M059J (cell line): ENCODE data around the gene OR52B6. TPM values are rescaled to one million over a fixed set of nuclear protein-coding genes. Genes with fewer than 3 reads are reported as not detected.

Experiments used
- total RNA-seq: library from RNA; depleted of rRNA; stranded (reverse); fragments of >200 nt; shearing (Covaris generic); gene quantifications from 2 replicates; pipeline ENCODE4 v1.2.3, GENCODE V29; 2014; rRNA removed

Gene OR52B6
- total RNA-seq, 1 experiment from 2014 or later: not detected

Other genes starting within 250 kb of the OR52B6 start
- not detected in 2 replicates for gene OR51B5, start 237.4 kb upstream of the OR52B6 start, total RNA-seq
- not detected in 2 replicates for gene OR51B6, start 229.4 kb upstream of the OR52B6 start, total RNA-seq
- gene OR51M1, start 197.1 kb upstream of the OR52B6 start, total RNA-seq: not detected in 2 replicates
- gene OR51Q1, start 158.8 kb upstream of the OR52B6 start, total RNA-seq: not detected in 2 replicates
- not detected in 2 replicates for gene OR51I1, start 139.4 kb upstream of the OR52B6 start, total RNA-seq
- not detected in 2 replicates for gene OR51I2, start 131.6 kb upstream of the OR52B6 start, total RNA-seq
- not detected in 2 replicates for gene OR52D1, start 92.2 kb upstream of the OR52B6 start, total RNA-seq
- gene UBQLN3, start 70.9 kb upstream of the OR52B6 start, total RNA-seq: not detected in 2 replicates
- gene UBQLNL, start 64.2 kb upstream of the OR52B6 start, total RNA-seq: 0.34 TPM in 1 of 2 replicates, not detected in the other
- gene OR52H1, start 32.3 kb upstream of the OR52B6 start, total RNA-seq: not detected in 2 replicates
- 9.6 and 24.7 TPM in 2 replicates for gene TRIM6, start 15.8 kb downstream of the OR52B6 start, total RNA-seq
- 13.2 and 22.2 TPM in 2 replicates for gene TRIM34, start 44.1 kb downstream of the OR52B6 start, total RNA-seq
- 71.1 and 92.8 TPM in 2 replicates for gene TRIM5, start 104.2 kb downstream of the OR52B6 start, total RNA-seq
- 101 and 128 TPM in 2 replicates for gene TRIM22, start 108.9 kb downstream of the OR52B6 start, total RNA-seq
- not detected in 2 replicates for gene OR56B1, start 155.6 kb downstream of the OR52B6 start, total RNA-seq
- not detected in 2 replicates for gene OR52N4, start 173.4 kb downstream of the OR52B6 start, total RNA-seq
- gene OR52N5, start 202.5 kb downstream of the OR52B6 start, total RNA-seq: not detected in 2 replicates
- gene OR52N1, start 210.4 kb downstream of the OR52B6 start, total RNA-seq: not detected in 2 replicates
- 0.12 TPM in 1 of 2 replicates, not detected in the other for gene OR52N2, start 228.0 kb downstream of the OR52B6 start, total RNA-seq